ENCODE results near the gene VSTM4.

VSTM4 gene

GRCh38 chr10:49009199-49009979 lies 105.9 kb downstream of the VSTM4 start:
- DNase-seq (ENCODE audit: low read depth in 1 of 2, low spot score in 1 of 2) = no peak

GRCh38 chr10:49008505-49009198 lies 106.7 kb downstream of the VSTM4 start:
- DNase-seq (ENCODE audit: low read depth in 1 of 2, low spot score in 1 of 2) = no peak

GRCh38 chr10:49008091-49008490 lies 107.2 kb downstream of the VSTM4 start:
- no peak for DNase-seq (ENCODE audit: low read depth in 1 of 2, low spot score in 1 of 2)

GRCh38 chr10:49007129-49007528 lies 108.2 kb downstream of the VSTM4 start:
- no peak for DNase-seq (ENCODE audit: low read depth in 1 of 2, low spot score in 1 of 2)

GRCh38 chr10:49005270-49005669 lies 110.1 kb downstream of the VSTM4 start:
- no peak for DNase-seq (ENCODE audit: low read depth in 1 of 2, low spot score in 1 of 2)

- DNase-seq (ENCODE audit: low read depth in 1 of 2, low spot score in 1 of 2) = no peak
These were observed 113.3 kb downstream of the VSTM4 start for GRCh38 chr10:49001870-49002672.

- DNase-seq (ENCODE audit: low read depth in 1 of 2, low spot score in 1 of 2) = no peak
These were observed 113.9 kb downstream of the VSTM4 start for GRCh38 chr10:49001402-49001801.

GRCh38 chr10:49000437-49001398 lies 114.6 kb downstream of the VSTM4 start:
- DNase-seq (ENCODE audit: low read depth in 1 of 2, low spot score in 1 of 2) = no peak

GRCh38 chr10:48999346-48999745 lies 116.0 kb downstream of the VSTM4 start:
- DNase-seq (ENCODE audit: low read depth in 1 of 2, low spot score in 1 of 2) = no peak

- no peak for DNase-seq (ENCODE audit: low read depth in 1 of 2, low spot score in 1 of 2)
These were observed 119.0 kb downstream of the VSTM4 start for GRCh38 chr10:48996329-48996728.

GRCh38 chr10:48993627-48994026 lies 121.7 kb downstream of the VSTM4 start:
- no peak for DNase-seq (ENCODE audit: low read depth in 1 of 2, low spot score in 1 of 2)

GRCh38 chr10:48990226-48990625 lies 125.1 kb downstream of the VSTM4 start:
- DNase-seq (ENCODE audit: low read depth in 1 of 2, low spot score in 1 of 2) = no peak

- no peak for DNase-seq (ENCODE audit: low read depth in 1 of 2, low spot score in 1 of 2)
These were observed 129.6 kb downstream of the VSTM4 start for GRCh38 chr10:48985621-48986158.

- no peak for DNase-seq (ENCODE audit: low read depth in 1 of 2, low spot score in 1 of 2)
These were observed 131.5 kb downstream of the VSTM4 start for GRCh38 chr10:48983648-48984351.

- DNase-seq (ENCODE audit: low read depth in 1 of 2, low spot score in 1 of 2) = no peak
These were observed 132.7 kb downstream of the VSTM4 start for GRCh38 chr10:48982584-48982983.

- no peak for DNase-seq (ENCODE audit: low read depth in 1 of 2, low spot score in 1 of 2)
These were observed 133.9 kb downstream of the VSTM4 start for GRCh38 chr10:48981310-48981907.

GRCh38 chr10:48978318-48978717 lies 137.0 kb downstream of the VSTM4 start:
- no peak for DNase-seq (ENCODE audit: low read depth in 1 of 2, low spot score in 1 of 2)

GRCh38 chr10:48976196-48976595 lies 139.1 kb downstream of the VSTM4 start:
- DNase-seq (ENCODE audit: low read depth in 1 of 2, low spot score in 1 of 2) = no peak

- DNase-seq (ENCODE audit: low read depth in 1 of 2, low spot score in 1 of 2) = no peak
These were observed 140.7 kb downstream of the VSTM4 start for GRCh38 chr10:48974510-48975156.

Measured in stimulated activated CD4-positive, alpha-beta T cell treated with anti-CD3 and anti-CD28 coated beads, Interleukin-15, amount 100 ng/mL, for 1 hour (primary cell).